SK-N-MC (cell line): ENCODE measurements around the gene ALDH16A1.
"Not testable (repeated sequence)": the region's sequence is repeated elsewhere in the genome, so short reads cannot be mapped to it uniquely, and the experiment has no call there.

ENCODE experiments used
- DNase-seq: peaks from one replicate; pipeline ENCODE4 v3.0.0-alpha.2; 2011; ENCODE audit warnings: low read depth, low spot score
- H3K27ac ChIP-seq: fragments of 200-600 bp; sonication (generic); 2 replicates; pipeline ENCODE4 v1.5.1; 2016; ENCODE audit warnings: mixed run types
- H3K36me3 ChIP-seq: fragments of 200-600 bp; sonication (generic); 2 replicates; pipeline ENCODE4 v1.6.1; 2017; ENCODE audit warnings: antibody characterized with exemption, low read length, mixed read lengths; ENCODE audit not compliant: insufficient read depth
- H3K4me3 ChIP-seq: fragments of 200-600 bp; sonication (generic); 2 replicates; pipeline ENCODE4 v1.5.1; 2016
- H3K9ac ChIP-seq: fragments of 200-600 bp; sonication (generic); 2 replicates; pipeline ENCODE4 v1.8.0; 2017; ENCODE audit warnings: mixed run types, mixed read lengths; ENCODE audit not compliant: insufficient read length
- H3K9me3 ChIP-seq: fragments of 200-600 bp; sonication (generic); 2 replicates; pipeline ENCODE4 v1.6.1; 2017; ENCODE audit warnings: low read depth, mild to moderate bottlenecking, antibody characterized with exemption, low read length, moderate library complexity, mixed read lengths
- EZH2 ChIP-seq: fragments of 200-600 bp; sonication (generic); IDR thresholded peaks from one replicate; pipeline ENCODE4 v1.6.1; 2017; ENCODE audit warnings: antibody characterized with exemption
- FOXP2 ChIP-seq: optimal IDR thresholded peaks from 2 replicates; pipeline ENCODE3; 2011; ENCODE audit warnings: mild to moderate bottlenecking, moderate library complexity; ENCODE audit not compliant: insufficient read depth; ENCODE audit errors: extremely low read length, control extremely low read depth
- POLR2AphosphoS5 ChIP-seq: IDR thresholded peaks from 2 replicates; pipeline ENCODE4 v1.6.1; 2012; ENCODE audit warnings: mild to moderate bottlenecking, low read depth, low read length, borderline replicate concordance

The ALDH16A1 gene

DNA sequence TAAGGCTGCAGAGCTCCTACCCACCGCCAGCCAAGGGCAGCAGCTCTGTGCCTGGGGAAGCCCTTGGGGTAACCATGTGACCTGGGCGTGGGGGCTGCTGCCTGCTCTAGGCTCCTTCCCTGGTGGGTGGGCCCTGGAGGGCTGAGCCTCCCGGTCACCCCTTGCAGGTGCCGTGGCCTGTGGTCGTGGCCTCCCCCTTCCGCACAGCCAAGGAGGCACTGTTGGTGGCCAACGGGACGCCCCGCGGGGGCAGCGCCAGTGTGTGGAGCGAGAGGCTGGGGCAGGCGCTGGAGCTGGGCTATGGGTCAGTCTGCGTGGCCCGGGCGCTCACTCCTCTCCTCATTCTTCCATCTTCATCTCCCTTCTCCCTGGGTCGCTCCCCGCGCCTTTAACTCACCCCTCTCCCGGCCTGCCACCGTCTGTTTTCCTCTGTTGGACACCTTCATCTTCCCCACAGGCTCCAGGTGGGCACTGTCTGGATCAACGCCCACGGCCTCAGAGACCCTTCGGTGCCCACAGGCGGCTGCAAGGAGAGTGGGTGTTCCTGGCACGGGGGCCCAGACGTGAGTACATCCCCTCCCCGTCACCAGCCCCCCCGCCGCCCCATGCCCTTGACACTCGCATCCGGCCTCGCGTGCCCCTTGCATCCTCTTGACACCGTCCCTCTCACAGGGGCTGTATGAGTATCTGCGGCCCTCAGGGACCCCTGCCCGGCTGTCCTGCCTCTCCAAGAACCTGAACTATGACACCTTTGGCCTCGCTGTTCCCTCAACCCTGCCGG lies 11.1 kb downstream of the ALDH16A1 start:
- no peak overlapping the region for H3K27ac ChIP-seq
- no peak for DNase-seq
- H3K9me3 ChIP-seq = no peaks in the 10 kb centered on the region
- H3K36me3 ChIP-seq = peaks cover 24% of the 10 kb centered on the region
- no peak overlapping the region for H3K9ac ChIP-seq
- no peak overlapping the region for H3K4me3 ChIP-seq
- TF ChIP-seq POLR2AphosphoS5 = no peak
- no peak for TF ChIP-seq EZH2
- TF ChIP-seq FOXP2 = no peak

DNA sequence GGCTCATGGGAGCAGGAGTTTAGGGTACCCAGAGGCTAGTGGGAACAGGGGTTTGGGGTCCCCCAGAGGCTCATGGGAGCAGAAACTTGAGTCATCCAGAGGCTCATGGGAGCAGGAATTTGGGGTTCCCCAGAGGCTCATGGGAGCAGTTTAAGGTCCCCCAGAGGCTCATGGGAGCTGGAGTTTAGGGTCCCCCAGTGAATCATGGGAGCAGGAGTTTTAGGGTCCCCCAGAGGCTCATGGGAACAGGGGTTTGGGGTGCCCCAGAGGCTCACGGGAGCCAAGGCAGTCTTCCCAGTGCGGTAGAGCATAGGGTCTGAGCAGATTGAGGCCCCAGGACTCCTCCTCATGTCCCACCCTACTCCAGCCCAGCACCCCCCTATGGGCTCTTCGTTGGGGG lies 12.3 kb downstream of the ALDH16A1 start:
- TF ChIP-seq FOXP2 (no peak), POLR2AphosphoS5 (no peak), EZH2 (no peak)
- H3K4me3 ChIP-seq = no peak overlapping the region
- H3K9ac ChIP-seq = no peak overlapping the region
- no peaks in the 10 kb centered on the region for H3K9me3 ChIP-seq
- DNase-seq = no peak
- H3K36me3 ChIP-seq = peaks cover 16% of the 10 kb centered on the region; the same call in 1 of the 2 replicates
- no peak overlapping the region for H3K27ac ChIP-seq

DNA sequence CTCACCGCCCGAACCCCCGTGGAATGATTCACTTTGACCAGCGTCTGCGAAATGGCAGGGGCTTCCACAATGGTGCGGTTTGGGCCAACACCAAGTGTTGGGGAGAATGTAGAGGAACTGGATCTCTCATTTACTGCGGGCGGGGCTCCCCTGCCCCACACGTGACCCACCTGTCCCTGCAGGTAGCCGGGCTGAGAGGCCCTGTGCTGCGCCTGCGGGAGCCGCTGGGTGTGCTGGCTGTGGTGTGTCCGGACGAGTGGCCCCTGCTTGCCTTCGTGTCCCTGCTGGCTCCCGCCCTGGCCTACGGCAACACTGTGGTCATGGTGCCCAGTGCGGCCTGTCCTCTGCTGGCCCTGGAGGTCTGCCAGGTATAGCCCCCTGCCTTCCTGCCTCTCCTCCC lies 15.2 kb downstream of the ALDH16A1 start:
- TF ChIP-seq POLR2AphosphoS5 (no peak), EZH2 (no peak), FOXP2 (no peak)
- DNase-seq = no peak
- Histone ChIP-seq H3K9ac (no peak overlapping the region), H3K9me3 (no peaks in the 10 kb centered on the region), H3K36me3 (peaks cover 16% of the 10 kb centered on the region; the same call in 1 of the 2 replicates), H3K4me3 (no peak overlapping the region), H3K27ac (no peak overlapping the region)

DNA sequence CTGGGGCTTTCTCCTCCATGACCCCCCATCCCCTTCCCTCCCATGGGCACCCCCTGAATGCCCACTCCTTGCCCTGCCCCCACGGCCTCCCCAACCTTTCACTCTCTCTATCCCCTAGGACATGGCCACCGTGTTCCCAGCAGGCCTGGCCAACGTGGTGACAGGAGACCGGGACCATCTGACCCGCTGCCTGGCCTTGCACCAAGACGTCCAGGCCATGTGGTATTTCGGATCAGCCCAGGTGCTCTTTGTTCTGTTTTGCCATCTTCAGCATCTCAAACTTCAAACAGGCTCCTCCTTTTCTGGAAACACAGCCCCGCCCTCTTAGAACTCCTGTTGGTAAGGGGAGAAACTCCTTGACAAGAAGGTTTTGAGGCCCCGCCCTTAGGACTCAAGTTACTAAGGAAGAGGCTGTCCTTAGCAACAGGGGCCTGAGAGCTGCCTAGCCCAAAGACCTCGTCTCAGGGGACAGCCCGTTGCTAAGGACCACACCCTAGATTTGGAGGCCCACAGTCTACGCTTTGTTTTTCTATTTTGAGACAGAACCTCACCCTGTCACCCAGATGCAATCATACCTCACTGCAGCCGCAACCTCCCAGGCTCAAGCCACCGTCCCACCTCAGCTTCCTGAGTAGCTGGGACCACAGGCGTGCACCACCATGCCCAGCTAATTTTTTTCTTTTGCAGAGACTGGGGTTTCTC lies 15.9 kb downstream of the ALDH16A1 start:
- Histone ChIP-seq H3K4me3 (no peak overlapping the region), H3K9ac (no peak overlapping the region), H3K9me3 (no peaks in the 10 kb centered on the region), H3K36me3 (peaks cover 16% of the 10 kb centered on the region; the same call in 1 of the 2 replicates), H3K27ac (no peak overlapping the region)
- DNase-seq = no peak
- no peak for TF ChIP-seq EZH2
- no peak for TF ChIP-seq POLR2AphosphoS5
- no peak for TF ChIP-seq FOXP2

DNA sequence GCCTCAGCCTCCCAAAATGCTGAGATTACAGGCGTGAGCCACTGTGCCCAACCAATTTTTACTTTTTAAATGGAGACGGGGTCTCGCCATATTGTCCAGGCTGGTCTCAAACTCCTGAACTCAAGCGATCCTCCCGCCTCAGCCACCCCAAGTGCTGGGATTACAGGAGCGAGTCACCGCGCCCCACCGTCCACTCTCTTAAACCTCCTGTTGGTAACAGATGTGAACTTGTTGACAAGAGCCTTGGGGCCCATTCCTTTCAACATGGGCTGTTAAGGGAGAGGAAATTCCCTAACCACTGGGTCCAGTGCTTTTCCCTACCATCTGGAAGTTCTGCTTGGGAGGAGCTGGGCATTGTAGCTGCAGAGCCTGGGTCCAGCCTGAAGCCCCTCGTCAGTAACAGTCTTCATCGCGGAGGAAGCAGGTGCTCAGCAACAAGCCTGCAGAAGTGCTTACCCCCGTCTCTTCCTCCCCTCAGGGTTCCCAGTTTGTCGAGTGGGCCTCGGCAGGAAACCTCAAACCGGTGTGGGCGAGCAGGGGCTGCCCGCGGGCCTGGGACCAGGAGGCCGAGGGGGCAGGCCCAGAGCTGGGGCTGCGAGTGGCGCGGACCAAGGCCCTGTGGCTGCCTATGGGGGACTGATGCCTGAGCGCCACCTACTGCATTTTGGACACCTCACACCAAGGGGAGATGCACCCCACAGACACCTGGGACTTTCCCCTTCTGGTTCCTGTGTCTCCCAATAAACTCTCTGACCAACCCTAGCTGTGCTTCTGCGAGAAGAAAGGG lies 17.0 kb downstream of the ALDH16A1 start:
- Histone ChIP-seq H3K4me3 (no peak overlapping the region), H3K9ac (no peak overlapping the region)

DNA sequence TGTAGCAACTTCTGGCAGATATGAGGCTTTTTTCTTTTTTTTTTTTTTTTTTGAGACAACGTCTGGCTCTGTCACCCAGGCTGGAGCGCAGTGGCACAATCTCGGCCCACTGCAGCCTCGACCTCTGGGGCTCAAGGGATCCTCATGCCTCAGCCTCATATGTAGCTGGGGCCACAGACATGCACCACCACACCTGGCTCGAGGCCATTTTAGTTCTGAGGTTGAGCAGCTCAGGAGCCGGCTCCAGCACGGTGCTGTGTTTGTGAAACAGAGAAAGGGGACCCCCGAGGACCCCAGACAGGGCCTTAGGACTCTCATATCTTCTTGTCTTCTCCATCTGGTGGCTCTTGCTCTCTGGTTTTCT lies 17.6 kb downstream of the ALDH16A1 start:
- Histone ChIP-seq H3K9ac (no peak overlapping the region), H3K4me3 (no peak overlapping the region), H3K36me3 (peaks cover 10% of the 10 kb centered on the region; the same call in 1 of the 2 replicates), H3K27ac (peak overlapping the region; percentile 13; the same call in 1 of the 2 replicates), H3K9me3 (no peaks in the 10 kb centered on the region)
- DNase-seq = no peak
- no peak for TF ChIP-seq FOXP2
- TF ChIP-seq EZH2 = no peak
- no peak for TF ChIP-seq POLR2AphosphoS5

More for the DNA sequence above, 17.0 kb downstream of the ALDH16A1 start:
- DNase-seq = no peak
- no peaks in the 10 kb centered on the region for H3K9me3 ChIP-seq
- no peak overlapping the region for H3K27ac ChIP-seq
- TF ChIP-seq POLR2AphosphoS5 (no peak), EZH2 (no peak), FOXP2 (no peak)
- peaks cover 16% of the 10 kb centered on the region; the same call in 1 of the 2 replicates for H3K36me3 ChIP-seq

DNA sequence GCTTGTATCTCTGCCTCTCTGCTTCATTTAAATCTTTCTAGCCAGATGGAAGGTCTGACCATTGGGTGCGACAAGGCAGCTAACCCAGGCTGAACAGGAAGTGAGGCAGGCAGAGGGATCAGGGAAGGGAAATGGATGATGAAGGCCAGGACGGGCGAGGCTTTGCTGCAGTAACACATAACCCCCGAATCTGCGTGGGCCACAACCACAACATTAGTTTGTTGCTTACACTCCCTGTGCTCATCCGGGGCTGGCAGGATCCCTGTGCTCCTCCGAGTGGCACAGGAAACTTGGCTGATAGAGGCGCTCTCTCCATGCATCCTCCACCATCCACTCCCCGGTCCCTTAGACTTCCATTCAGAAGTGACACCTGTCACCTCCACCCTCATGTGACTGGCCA lies 19.9 kb downstream of the ALDH16A1 start:
- no peak overlapping the region for H3K27ac ChIP-seq
- H3K9me3 ChIP-seq = no peaks in the 10 kb centered on the region
- H3K4me3 ChIP-seq = no peak overlapping the region
- TF ChIP-seq FOXP2 (no peak), EZH2 (no peak)
- no peak for DNase-seq
- H3K9ac ChIP-seq = no peak overlapping the region
- peaks cover 4% of the 10 kb centered on the region; the same call in 1 of the 2 replicates for H3K36me3 ChIP-seq

DNA sequence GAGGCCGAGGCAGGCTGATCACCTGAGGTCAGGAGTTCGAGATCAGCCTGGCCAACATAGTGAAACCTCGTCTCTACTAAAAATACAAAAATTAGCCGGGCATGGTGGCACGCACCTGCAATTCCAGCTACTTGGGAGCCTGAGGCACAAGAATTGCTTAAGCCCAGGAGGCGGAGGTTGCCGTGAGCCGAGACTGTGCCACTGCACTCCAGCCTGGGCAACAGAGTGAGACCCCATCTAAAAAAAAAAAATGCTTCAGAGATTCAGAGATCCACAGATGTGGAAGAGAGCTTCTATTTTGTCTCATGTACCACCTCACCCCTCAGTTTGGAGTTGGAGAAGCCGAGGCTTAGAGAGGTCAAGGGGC lies 20.5 kb downstream of the ALDH16A1 start:
- H3K27ac ChIP-seq, H3K9ac ChIP-seq: not testable (repeated sequence)
- peak overlapping the region; percentile 76 for H3K4me3 ChIP-seq

More for the DNA sequence above, 20.5 kb downstream of the ALDH16A1 start:
- not testable (repeated sequence) for H3K36me3 ChIP-seq, DNase-seq, H3K9me3 ChIP-seq
